ENCODE measurements around the gene SBF2.

- TF ChIP-seq POLR2AphosphoS5 (IDR thresholded peaks at IDR 0.05) (no peak), POLR2A (IDR thresholded peaks at IDR 0.05) (no peak)
- TF ChIP-seq, protein P1, sequence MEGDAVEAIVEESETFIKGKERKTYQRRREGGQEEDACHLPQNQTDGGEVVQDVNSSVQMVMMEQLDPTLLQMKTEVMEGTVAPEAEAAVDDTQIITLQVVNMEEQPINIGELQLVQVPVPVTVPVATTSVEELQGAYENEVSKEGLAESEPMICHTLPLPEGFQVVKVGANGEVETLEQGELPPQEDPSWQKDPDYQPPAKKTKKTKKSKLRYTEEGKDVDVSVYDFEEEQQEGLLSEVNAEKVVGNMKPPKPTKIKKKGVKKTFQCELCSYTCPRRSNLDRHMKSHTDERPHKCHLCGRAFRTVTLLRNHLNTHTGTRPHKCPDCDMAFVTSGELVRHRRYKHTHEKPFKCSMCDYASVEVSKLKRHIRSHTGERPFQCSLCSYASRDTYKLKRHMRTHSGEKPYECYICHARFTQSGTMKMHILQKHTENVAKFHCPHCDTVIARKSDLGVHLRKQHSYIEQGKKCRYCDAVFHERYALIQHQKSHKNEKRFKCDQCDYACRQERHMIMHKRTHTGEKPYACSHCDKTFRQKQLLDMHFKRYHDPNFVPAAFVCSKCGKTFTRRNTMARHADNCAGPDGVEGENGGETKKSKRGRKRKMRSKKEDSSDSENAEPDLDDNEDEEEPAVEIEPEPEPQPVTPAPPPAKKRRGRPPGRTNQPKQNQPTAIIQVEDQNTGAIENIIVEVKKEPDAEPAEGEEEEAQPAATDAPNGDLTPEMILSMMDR (IDR thresholded peaks at IDR 0.05 in 8 of 11, conservative IDR thresholded peaks at IDR 0.05 in 3 of 11), result no peak
These were observed 249.4 kb downstream of the SBF2 start for GRCh38 chr11:10044618-10045017.

All from spleen (tissue), 7 donors.